DMS 273 treated with DMSO at 0.1 percent for 48 hours (cell line): ENCODE data around the gene NOL4L.
A peak's percentile ranks its signal among the peaks of the same experiment; 100 is the strongest.

ENCODE experiments used
- DNase-seq: peaks from one replicate; lab custom pipeline; 2025; lab: John Stamatoyannopoulos, UW

Gene NOL4L

DNA sequence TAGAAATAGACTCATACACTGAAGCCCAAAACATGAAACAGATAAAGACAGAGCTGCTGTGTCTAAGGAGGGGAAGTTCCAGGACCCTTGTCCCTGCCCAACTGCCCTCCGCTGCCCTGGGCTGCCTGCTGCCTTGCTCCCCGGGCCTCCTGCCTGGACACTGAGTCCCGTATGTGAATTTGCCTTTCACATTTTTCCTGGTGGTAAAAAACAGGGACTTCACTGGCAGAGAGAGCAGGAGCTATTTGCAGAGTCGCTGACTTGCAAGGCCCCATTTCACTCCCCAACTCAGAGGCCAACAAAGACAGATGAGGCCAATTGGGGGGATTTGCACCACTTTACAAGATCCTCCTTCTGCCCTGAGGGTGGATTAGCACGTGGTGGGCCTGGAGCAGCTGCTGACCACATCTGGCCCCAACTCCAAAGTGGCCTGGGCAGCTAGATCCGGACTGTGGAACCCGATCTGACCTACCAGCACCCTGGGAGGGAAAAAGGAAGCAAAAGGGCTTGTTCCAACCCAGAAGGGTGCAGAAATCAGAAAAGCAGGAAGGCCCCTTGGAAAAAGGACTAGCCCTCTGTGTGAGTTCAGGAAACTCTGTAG is 61.4 kb downstream of the NOL4L start:
- no peak for DNase-seq

DNA sequence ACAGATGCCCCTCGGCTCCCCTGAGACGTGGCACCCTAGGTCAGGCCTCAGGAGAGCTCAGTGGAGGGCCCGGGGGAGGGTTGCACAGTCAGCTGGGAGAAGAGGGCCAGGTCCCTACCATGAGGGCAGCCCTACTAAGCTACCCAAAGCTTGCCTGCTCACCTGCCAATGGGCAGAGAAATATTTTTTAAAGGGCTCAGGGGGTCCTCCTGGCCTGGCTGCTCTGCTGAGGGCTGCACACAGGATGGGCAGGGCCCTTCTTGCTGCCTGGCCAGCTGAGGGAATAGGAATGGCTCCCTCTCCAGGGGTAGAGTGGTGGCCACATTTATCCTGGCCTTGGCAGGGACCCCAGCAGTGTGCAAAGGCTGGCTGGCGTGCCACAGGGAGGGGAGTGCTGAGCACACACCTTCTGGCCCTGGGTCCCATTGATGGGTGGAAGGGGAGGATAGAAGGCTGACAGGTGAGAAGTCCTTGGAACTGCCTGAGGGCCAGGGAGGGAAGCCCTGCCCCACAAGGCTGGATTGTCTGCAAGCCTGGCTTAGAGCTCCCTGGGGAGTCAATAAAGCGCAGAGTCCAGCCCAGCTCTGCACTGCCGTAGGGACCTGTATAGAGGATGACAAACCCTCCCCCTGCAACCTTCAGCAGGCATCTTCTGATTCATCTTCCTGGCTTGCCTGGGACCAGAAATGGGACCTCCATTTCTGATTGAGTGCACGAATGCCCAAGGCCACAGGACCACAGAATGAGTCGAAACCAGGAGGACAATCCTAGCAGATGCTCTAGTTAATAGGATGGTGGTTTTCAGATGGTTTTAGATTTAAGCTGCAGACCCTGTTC is 62.1 kb downstream of the NOL4L start:
- no peak for DNase-seq

DNA sequence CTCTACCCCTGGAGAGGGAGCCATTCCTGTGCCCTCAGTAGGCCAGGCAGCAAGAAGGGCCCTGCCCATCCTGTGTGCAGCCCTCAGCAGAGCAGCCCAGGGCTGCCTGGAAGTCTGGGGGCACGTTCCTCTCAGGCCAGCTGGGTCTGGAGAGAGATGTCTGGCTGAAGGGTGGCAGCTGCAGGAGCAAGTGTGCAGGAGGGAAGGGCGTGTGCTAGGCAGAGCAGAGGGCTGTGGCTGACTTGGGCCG is 62.7 kb downstream of the NOL4L start:
- peak; percentile 41 for DNase-seq

DNA sequence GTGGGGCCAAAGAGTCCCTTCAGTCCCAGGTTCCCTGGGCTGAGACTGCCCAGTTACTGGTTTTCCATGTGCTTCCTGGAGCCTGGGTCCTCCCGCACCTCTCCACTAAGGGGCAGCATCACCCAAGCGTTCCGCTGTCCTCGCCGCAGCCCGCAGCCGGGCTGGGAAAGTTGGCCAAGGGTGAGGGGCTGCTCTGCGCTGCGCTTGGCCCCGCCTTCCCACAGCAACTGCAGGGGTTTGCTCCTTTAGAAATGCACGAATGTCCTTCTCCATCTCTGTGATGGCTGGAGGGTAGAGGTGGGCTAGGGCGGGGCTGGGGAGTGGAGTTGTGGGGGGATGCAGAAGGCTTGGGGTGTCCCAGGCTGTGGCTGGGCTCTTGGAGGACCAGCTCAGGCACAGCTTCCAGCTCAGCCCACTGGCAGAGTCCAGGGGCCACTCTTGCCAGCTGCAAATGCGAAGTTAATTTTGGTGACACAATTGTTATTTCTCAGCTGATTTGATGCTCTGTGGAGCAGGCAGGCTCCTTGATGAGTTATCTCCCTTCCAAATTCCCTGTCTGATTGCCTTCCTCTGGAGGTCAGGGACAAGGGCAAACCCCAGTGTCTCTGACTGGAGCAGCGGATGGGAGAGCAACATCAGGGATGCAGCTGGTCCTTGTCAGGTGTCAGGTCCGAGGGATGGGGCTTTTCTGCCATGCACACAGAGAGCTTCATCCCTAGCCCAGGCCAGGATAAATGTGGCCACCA is 63.2 kb downstream of the NOL4L start:
- no peak for DNase-seq

DNA sequence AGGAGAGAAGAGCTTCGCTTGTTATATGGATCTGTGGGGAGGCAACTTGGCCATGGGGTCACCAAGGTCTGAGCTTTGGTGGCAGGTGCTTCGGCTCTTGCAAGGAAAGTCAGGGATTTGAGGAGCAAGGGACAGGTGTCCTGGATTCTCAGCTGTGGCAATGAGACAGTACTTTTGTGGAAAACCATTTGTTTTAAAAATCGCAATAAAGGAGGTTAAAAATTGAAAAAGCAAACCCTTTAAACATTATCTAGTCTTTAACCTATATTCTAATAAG is 64.3 kb downstream of the NOL4L start:
- no peak for DNase-seq

DNA sequence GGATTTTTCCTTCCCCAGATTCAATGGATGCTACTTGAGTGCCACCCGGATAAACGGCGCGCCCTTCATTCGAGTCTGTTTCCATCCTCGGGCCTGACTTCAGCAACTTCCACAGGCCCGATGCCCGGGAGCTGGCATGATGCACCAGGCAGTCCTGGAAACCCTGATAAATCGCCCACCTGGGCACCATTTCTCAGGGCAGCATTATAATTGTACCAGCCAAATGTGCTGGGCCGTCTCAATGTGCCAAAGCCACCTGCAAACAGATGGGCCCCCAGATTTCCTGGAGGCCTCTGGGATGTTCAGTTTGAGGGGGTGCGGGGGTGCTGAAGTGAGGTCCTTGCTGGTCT is 65.8 kb downstream of the NOL4L start:
- DNase-seq, result no peak

DNA sequence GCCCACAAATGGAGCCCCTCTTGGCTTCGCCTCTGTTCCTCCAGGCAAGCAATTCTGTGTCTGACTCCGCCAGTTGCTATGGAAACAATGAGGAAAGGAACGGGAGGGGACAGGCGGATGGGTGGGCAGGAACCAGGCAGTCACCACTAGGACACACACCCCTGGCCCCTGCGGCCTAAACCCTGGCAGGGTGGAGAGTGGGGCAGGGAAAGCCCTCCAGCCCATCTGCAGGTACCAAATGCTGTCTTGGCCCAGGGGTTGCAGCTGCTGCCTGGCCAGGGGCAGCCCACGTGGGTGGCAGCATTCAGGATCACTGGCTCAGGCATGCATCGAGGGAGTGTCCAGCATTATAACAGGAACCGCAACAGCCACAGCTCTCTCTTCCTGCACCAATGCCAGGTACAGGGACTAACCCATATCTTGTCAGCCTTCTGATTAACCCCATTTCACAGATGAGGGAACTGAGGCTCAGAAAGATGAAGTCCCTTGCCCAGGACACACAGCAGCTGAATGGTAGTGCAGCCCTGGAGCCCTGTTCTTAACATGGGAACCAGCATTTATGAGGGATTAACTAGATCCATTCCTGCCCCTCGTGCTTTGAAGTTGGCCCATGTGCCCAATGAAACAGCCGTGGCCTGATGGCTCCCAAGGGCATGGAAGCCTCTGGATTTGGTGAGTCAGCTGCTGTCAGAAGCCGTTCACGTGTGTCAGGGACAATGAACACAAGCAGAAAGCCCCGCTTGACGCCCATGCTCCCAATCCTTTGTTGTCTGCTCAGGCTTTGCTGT is 66.3 kb downstream of the NOL4L start:
- no peak for DNase-seq

DNA sequence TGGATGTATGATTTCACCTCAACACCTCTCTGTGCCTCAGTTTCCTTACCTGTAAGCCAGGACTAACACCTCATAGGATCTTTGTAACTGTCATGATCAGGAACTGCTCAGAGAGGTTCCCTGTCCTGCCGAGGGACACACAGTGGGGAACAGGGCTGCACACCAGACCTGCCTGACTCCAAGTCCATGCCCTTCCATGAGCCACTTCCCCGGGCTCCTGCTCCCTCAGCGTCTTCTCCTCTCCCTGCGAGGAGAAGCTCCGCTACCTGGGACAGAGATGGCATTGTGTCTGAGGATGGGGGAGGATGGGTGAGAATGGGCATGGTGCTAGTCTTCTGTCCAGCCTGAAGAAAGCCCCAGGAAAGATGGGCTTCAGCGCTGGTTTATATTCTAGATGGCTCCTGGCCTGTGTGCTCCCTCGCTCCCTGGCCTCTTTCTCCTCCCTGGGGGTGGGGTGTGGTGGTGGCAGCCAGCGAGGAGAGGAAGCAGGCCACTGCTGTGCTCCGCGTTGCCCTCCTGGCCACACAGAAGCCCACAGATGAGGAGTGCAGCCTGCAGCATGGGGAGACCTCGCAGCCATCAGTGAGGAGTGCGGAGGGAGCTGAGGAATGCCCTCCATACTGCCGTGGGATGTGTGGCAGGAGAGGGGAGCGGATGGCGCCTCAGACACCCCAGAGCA is 67.1 kb downstream of the NOL4L start:
- no peak for DNase-seq

DNA sequence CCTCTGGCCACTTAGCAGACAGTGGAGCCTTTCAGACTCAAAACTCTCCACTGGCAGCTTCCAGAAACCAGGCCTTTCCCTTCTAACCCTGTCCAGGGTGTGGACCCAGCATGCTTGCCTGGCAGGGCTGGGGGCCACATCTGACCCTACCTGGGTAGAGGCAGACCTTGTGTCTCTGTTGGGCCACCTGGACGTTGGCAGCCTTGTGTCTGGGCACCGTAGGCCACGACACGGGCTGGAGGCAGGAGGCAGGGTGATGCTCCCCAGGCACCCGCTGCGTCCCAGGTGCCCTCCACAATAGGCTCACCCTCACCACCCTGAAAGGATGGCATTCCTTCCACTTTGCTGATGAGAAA is 67.6 kb downstream of the NOL4L start:
- DNase-seq, result no peak

DNA sequence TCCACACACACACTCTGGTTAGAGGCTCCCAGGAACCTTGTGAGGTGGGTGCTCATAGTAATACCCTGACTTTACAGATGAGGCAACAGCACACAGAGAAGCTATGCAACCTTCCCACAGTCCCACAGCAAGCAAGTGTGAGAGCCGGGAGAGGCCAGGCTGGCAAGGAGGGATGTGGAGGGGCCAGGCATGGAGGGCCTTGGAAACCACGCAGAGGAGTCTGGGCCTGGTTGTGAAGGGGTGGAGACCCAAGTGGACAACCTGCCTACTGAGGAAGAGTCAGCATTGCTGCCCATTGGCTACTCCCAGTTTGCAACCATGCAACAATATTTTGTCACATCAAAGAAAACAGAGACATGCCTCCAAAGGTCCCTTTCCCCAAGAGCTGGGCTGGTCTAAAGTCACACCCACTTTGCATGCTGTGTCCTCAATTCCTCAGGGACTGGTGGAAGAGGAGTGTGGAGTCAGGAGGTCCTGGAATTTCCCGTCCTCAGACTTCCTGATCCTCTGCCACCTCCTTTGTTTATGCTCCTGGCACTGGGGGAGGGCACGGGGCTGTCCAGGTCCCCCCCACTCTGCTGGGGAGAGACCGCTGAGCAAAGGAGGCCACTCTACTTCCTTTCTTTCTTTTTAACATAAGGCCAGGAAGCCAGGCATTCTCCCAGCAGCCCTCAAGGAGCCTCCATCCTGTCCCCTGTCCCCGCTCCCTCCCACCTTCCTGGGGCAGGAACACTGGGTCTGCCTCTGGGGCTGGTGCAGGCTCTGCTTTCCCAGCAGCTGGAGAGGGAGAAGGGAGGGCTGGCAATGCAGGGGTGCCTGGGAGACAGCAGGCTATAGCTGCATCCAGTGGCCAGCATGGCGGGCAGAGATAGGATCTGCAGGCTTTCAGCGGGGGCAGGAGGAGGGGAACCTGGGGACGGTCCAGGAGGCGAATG is 68.3 kb downstream of the NOL4L start:
- DNase-seq, result no peak

DNA sequence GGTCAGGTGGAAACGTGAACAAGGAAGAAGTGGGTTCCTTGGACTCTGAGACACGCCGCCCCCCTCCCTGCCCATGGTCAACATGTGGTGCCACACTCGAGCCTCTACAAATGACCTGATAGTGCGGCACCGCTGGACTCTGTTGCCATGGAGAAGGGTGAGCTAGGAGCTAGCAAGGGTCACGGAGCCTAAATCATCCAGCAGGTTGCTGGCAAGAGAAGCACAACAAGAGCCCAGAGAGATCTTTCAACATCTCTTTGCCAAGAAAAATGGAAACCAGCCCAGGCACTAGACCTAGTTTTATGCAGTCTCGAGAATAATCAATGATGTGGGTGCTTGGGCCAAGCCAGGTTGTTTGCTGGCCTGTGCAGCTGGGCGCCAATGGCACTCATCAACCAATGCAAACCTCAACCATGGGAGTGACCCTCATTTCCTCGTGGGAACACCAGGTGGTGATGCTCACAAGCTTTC is 69.5 kb downstream of the NOL4L start:
- DNase-seq, result no peak

DNA sequence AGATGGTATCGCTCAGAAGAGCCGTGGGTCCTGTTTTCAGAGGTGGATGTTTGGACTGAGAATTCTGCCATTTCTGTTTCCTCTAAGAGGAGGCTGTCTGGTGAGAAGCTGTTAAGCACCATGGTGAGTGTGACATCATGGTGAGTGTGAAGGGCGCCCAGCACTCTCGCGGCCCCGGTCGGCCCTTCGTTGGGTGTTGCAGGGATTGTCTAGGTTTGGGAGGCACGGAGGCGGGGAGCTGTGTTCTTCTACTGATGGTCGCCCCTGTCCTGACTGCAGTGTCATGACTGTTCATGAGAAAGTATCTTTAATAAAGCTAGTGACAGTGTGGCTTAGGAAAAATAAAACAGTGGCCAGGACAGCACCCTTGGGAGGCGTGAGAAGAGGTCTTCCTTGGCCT is 70.4 kb downstream of the NOL4L start:
- no peak for DNase-seq

DNA sequence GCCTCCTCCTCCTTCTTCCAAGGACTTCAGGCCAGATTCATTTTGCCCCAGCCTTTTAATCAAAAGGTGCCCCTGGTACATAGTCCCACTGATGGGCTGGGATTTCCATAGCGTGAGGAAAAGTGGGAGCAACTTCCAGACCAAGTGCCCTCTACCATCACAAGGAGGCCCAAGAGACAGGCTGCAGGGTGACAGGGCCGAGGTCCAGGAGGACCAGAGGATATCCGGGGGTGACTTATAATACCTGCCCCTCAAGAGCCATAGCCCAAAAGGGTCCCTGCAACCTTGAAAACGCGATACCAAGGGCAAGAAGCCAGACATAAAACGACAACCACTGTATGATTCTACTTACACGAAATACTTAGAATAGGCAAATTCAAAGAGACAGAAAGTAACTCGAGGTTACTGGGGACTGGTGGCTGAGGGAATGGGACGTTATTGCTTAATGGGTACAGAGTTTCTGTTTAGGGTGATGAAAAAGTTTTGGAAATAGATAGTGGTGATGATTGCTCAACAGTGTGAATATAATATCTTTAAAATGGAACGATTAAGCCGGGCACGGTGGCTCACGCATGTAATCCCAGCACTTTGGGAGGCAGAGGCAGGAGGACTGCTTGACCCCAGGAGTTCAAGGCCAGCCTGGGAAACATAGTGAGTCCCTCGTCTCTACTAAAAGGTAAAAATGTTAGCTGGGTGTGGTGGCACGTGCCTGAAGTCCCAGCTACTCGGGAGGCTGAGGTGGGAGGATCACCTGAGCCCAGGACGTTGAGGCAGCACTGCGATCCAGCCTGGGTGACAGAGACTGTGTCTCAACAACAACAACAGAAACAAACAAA is 71.9 kb downstream of the NOL4L start:
- no peak for DNase-seq

DNA sequence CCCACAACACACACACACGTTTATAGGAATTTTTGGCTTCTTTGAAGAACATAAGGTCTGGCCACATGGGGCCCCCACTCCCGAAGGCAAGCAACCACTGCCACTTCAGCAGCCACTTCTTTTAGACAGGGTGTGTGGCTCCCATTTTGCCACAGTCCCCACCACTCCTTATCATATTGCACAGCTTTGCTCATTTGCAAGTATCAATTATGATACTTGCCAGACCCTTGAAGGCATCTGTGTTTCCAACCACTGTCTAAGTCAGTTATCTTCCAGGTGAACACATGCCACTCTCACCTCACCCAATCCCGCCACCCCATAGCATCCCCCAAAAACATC is 73.1 kb downstream of the NOL4L start:
- DNase-seq, result no peak

DNA sequence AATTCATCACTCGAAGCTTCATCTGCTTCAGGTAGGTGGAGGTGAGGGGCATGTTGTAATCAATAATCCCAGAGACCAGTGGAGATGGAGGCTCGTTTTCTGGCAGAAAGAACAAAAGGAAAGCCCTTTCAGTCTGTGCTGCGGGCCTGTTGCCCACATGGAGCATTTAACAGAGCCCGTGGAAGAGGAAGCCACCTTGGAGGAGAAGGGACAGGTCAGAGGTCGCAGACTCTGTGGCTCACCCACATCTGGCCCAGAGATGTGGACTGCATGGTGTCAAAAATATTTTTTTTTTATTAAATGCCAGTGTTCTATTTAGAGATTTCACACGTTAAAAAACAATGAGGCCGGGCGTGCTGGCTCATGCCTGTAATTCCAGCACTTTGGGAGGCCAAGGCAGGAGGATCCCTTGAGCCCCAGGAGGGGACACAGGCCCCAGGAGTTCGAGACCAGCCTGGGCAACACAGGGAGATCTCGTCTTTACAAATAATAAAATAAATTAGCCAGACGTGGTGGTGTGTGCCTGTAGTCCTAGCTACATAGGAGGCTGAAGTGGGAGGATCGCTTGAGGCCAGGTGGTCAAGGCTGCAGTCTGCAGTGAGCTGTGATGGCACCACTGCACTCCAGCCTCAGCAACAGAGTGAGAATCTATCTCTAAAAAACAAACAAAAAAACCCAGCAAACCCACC is 73.6 kb downstream of the NOL4L start:
- DNase-seq, result no peak

DNA sequence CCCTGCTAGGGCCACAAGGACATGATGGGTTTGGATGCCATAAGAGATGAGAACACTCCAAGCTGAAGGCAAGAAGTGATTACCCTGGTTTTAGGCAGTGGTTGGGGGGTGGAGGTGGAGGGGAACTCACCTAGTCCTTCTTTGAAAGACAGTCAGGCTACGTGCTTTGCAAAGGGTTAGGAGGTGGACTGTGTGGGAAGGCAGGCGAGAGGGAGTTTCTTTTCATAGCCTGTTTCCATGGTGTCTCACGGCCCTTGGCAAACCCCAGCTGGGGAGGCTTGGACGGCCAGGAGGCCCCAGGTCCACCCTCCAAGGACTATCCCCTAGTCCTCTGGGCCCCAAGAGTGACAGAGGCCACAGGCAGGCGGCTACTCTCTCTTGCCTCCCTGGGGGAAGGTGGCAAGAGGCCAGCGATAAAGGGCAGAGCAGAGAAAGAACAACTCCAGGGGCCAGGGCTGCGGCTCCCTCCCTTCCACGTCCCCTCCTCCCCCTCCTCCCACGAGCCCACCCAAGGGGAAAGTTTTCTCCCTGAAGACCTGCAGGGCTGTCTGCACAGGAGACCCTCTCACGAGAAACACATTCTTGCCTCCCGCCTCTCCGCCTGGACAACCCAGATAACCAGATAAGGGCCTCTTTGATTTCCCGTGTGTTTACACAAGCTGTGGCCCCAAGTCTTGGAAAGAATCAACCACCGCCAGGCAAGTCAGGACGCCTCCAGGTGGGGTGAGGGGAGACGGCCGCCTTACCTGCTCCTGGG is 74.4 kb downstream of the NOL4L start:
- no peak for DNase-seq

DNA sequence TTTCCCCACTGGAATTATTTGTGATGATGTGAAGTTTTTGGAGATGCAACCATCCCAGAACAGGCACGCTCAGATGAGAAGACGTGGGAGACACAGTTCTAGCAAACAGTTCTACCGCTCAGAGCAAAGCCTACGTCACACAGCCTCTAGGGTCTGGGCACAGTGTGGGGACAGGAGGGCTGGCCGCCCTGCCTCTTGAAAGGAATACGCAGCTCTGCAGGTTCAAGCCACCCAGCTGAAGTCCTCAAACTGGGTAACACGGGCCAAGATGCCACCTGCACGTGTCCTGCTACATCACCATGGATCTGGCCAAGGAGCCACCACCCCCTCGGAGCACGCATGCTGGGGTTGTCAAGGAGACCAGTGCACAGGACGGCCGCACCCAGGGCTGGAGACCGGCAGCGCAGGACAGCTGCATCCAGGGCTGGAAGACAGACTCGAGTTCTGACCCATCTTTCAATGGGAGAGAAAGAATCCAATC is 75.0 kb downstream of the NOL4L start:
- no peak for DNase-seq

DNA sequence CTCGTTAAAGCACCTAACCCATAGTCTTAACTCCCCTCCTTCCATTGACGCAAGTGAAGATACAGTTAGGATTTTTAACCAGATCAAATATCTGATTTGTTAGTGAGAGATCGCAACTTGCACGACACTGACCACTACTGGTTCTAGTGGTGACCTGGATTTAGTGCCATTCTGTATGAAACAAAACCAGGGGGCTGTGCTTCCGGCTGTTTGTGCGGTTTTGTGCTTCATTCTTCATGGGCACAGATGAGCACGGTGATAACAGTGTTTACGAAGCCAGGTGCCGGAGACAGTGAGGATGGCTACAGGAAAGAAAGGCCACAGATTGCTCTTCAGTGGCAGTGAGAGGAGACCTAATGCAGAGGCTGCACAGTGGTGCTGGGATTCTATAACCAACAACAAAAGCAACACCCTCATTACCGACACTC is 75.5 kb downstream of the NOL4L start:
- DNase-seq, result no peak

DNA sequence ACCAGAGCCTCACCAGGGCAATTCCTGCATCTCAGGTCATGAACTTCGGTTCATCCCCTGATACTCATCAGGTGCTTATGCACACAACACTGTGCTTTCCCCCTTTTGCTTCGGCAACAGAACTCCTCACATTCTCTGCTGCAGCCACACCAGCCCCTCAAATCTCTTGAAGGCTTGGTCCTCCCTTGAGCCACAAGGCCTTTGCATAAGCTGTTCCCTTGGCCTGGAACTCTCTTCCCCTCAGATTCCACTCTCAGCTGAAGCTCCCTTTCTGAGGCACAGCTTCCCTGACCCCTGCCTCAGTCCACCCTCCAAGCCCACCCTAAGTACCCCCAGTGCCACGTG is 76.4 kb downstream of the NOL4L start:
- DNase-seq, result no peak
